ENCODE results near the gene RAB44. TPM values are rescaled to one million over a fixed set of nuclear protein-coding genes. Genes with fewer than 3 reads are reported as not detected.

RAB44 gene
- total RNA-seq, 1 experiment from 2014 or later: 0.11 TPM

DNA sequence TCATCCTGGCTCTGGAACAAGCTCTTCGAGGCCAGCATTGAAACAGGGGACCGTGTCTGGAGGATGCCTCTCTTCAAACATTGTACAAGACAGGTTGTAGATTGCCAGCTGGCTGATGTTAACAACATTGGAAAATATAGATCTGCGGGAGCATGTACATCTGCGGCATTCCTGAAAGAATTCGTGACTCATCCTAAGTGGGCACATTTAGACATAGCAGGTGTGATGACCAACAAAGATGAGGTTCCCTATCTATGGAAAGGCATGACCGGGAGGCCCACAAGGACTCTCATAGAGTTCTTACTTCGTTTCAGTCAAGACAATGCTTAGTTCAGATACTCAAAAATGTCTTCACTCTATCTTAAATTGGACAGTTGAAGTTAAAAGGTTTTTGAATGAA, 22.7 kb upstream of the RAB44 start (continued):
- TF ChIP-seq, protein P1, sequence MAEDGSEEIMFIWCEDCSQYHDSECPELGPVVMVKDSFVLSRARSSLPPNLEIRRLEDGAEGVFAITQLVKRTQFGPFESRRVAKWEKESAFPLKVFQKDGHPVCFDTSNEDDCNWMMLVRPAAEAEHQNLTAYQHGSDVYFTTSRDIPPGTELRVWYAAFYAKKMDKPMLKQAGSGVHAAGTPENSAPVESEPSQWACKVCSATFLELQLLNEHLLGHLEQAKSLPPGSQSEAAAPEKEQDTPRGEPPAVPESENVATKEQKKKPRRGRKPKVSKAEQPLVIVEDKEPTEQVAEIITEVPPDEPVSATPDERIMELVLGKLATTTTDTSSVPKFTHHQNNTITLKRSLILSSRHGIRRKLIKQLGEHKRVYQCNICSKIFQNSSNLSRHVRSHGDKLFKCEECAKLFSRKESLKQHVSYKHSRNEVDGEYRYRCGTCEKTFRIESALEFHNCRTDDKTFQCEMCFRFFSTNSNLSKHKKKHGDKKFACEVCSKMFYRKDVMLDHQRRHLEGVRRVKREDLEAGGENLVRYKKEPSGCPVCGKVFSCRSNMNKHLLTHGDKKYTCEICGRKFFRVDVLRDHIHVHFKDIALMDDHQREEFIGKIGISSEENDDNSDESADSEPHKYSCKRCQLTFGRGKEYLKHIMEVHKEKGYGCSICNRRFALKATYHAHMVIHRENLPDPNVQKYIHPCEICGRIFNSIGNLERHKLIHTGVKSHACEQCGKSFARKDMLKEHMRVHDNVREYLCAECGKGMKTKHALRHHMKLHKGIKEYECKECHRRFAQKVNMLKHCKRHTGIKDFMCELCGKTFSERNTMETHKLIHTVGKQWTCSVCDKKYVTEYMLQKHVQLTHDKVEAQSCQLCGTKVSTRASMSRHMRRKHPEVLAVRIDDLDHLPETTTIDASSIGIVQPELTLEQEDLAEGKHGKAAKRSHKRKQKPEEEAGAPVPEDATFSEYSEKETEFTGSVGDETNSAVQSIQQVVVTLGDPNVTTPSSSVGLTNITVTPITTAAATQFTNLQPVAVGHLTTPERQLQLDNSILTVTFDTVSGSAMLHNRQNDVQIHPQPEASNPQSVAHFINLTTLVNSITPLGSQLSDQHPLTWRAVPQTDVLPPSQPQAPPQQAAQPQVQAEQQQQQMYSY (CRISPR knock-in tag; IDR thresholded peaks at IDR 0.05): no peak
- TF ChIP-seq RORB (CRISPR knock-in tag; IDR thresholded peaks at IDR 0.05): no peak
- no peak for TF ChIP-seq CREB1 (CRISPR knock-in tag; IDR thresholded peaks at IDR 0.05)
- TF ChIP-seq, protein P2, sequence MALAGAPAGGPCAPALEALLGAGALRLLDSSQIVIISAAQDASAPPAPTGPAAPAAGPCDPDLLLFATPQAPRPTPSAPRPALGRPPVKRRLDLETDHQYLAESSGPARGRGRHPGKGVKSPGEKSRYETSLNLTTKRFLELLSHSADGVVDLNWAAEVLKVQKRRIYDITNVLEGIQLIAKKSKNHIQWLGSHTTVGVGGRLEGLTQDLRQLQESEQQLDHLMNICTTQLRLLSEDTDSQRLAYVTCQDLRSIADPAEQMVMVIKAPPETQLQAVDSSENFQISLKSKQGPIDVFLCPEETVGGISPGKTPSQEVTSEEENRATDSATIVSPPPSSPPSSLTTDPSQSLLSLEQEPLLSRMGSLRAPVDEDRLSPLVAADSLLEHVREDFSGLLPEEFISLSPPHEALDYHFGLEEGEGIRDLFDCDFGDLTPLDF (CRISPR knock-in tag; IDR thresholded peaks at IDR 0.05): no peak
- TF ChIP-seq TCF7 (CRISPR knock-in tag; IDR thresholded peaks at IDR 0.05; ENCODE audit: low read depth): no peak

DNA sequence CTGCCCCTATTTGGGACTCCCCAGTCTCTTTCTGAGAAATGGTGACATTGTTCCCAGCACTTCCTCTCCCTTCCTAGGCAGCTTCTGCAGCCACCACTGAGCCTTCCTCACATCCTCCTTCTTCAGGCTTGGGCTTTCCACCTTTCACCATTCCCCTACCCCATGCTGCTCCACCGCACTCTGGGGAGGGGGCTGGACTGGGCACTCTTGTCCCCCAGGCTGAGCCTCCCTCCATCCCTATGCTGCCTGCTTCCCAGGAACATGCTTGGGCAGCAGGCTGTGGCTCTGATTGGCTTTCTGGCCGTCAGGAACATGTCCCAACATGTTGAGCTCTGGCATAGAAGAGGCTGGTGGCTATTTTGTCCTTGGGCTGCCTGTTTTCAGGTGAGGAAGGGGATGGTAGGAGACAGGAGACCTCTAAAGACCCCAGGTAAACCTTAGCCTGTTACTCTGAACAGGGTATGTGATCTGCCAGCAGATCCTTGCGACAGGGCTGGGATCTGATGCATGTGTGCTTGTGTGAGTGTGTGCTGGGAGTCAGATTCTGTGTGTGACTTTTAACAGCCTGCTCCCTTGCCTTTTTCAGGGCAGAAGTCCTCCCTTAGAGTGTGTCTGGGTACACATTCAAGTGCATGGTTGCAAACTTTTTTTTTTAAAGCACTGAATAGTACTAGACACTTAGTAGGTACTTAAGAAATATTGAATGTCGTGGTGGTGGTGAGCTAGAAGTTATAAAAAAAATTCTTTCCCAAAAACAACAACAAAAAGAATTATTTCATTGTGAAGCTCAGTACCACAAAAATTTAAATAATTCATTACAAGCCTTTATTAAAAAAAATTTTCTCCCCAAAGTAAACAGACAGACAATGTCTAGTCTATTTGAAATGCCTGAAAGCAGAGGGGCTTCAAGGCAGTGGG, 21.2 kb upstream of the RAB44 start:
- Mint-ChIP-seq H3K4me1 (peaks cover 41% of the 10 kb centered on the region), H3K36me3 (no peaks in the 10 kb centered on the region; the same call in 1 of the 2 replicates), H3K27me3 (ENCODE audit: low read depth) (peaks cover 35% of the 10 kb centered on the region), H3K27ac (peak overlapping the region; percentile 82), H3K9me3 (no peaks in the 10 kb centered on the region), H3K4me3 (peak overlapping the region; percentile 92)
- POLR2A ChIA-PET: interaction anchor here (0.7 to 1.4 kb wide), 2 partner anchors 8 to 9 kb away, joined by 3 to 4 read pairs; no protein-coding TSS in a partner anchor
- TF ChIP-seq TP53 (CRISPR knock-in tag; IDR thresholded peaks at IDR 0.05) (peak; percentile 95), GABPB1 (CRISPR knock-in tag; IDR thresholded peaks at IDR 0.05) (peak; percentile 68), ELF4 (CRISPR knock-in tag; IDR thresholded peaks at IDR 0.05; ENCODE audit: low read depth) (no peak)
- TF ChIP-seq, protein P3, sequence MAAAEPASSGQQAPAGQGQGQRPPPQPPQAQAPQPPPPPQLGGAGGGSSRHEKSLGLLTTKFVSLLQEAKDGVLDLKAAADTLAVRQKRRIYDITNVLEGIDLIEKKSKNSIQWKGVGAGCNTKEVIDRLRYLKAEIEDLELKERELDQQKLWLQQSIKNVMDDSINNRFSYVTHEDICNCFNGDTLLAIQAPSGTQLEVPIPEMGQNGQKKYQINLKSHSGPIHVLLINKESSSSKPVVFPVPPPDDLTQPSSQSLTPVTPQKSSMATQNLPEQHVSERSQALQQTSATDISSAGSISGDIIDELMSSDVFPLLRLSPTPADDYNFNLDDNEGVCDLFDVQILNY (CRISPR knock-in tag; IDR thresholded peaks at IDR 0.05): no peak
- no peak for DNase-seq (ENCODE audit: low spot score)
- CTCF ChIA-PET: interaction anchor here (0.7 to 2.2 kb wide), 4 partner anchors 21 to 83 kb away, joined by 4 to 6 read pairs (median 4); no protein-coding TSS in a partner anchor
- no peak for ATAC-seq

DNA sequence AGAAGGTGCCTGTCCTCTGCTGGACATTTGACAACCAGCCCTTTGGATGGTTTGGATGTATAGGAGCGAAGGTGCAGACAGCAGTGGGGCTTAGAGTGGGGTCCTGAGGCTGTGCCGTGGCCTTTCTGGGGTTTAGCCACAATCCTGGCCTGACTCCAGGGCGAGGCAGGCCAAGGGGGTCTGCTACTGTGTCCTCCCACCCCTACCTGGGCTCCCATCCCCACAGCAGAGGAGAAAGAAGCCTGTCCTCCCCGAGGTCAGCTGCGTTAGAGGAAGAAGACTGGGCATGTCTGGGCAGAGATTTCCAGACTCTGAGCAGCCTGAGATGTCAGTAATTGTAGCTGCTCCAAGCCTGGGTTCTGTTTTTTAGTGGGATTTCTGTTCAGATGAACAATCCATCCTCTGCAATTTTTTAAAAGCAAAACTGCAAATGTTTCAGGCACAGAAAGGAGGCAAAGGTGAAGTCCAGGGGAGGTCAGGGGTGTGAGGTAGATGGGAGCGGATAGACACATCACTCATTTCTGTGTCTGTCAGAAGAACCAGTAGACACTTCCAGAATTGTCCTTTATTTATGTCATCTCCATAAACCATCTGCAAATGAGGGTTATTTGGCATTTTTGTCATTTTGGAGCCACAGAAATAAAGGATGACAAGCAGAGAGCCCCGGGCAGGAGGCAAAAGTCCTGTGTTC, 20.4 kb upstream of the RAB44 start:
- Mint-ChIP-seq H3K4me1 (peaks cover 42% of the 10 kb centered on the region), H3K27ac (peak overlapping the region; percentile 82; the same call in 1 of the 2 replicates), H3K27me3 (ENCODE audit: low read depth) (peaks cover 35% of the 10 kb centered on the region), H3K4me3 (peak overlapping the region; percentile 92), H3K9me3 (no peaks in the 10 kb centered on the region), H3K36me3 (no peaks in the 10 kb centered on the region; the same call in 1 of the 2 replicates)
- no peak for ATAC-seq
- no peak for DNase-seq (ENCODE audit: low spot score)
- ChIA-PET CTCF (interaction anchor here (1.0 to 1.5 kb wide), 2 partner anchors 22 to 62 kb away, joined by 4 read pairs; no protein-coding TSS in a partner anchor), POLR2A (interaction anchor here (0.7 to 1.4 kb wide), 2 partner anchors 9 to 10 kb away, joined by 3 to 4 read pairs; no protein-coding TSS in a partner anchor)
- TF ChIP-seq SOX15 (CRISPR knock-in tag; IDR thresholded peaks at IDR 0.05) (no peak), ZNF317 (CRISPR knock-in tag; IDR thresholded peaks at IDR 0.05; ENCODE audit: borderline replicate concordance, low read depth) (no peak), ELF4 (CRISPR knock-in tag; IDR thresholded peaks at IDR 0.05; ENCODE audit: low read depth) (no peak), GRHL2 (CRISPR knock-in tag; IDR thresholded peaks at IDR 0.05; ENCODE audit: insufficient replicate concordance, severe bottlenecking) (no peak), NFATC4 (CRISPR knock-in tag; IDR thresholded peaks at IDR 0.05) (no peak), IRF2 (CRISPR knock-in tag; IDR thresholded peaks at IDR 0.05; ENCODE audit: borderline replicate concordance, low read depth) (no peak), RORB (CRISPR knock-in tag; IDR thresholded peaks at IDR 0.05) (no peak), GTF2I (CRISPR knock-in tag; conservative IDR thresholded peaks at IDR 0.05) (no peak), ZNF416 (CRISPR knock-in tag; IDR thresholded peaks at IDR 0.05) (no peak)
- TF ChIP-seq, protein P4, sequence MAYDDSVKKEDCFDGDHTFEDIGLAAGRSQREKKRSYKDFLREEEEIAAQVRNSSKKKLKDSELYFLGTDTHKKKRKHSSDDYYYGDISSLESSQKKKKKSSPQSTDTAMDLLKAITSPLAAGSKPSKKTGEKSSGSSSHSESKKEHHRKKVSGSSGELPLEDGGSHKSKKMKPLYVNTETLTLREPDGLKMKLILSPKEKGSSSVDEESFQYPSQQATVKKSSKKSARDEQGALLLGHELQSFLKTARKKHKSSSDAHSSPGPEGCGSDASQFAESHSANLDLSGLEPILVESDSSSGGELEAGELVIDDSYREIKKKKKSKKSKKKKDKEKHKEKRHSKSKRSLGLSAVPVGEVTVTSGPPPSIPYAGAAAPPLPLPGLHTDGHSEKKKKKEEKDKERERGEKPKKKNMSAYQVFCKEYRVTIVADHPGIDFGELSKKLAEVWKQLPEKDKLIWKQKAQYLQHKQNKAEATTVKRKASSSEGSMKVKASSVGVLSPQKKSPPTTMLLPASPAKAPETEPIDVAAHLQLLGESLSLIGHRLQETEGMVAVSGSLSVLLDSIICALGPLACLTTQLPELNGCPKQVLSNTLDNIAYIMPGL (CRISPR knock-in tag; IDR thresholded peaks at IDR 0.05): no peak
- TF ChIP-seq, protein P5, sequence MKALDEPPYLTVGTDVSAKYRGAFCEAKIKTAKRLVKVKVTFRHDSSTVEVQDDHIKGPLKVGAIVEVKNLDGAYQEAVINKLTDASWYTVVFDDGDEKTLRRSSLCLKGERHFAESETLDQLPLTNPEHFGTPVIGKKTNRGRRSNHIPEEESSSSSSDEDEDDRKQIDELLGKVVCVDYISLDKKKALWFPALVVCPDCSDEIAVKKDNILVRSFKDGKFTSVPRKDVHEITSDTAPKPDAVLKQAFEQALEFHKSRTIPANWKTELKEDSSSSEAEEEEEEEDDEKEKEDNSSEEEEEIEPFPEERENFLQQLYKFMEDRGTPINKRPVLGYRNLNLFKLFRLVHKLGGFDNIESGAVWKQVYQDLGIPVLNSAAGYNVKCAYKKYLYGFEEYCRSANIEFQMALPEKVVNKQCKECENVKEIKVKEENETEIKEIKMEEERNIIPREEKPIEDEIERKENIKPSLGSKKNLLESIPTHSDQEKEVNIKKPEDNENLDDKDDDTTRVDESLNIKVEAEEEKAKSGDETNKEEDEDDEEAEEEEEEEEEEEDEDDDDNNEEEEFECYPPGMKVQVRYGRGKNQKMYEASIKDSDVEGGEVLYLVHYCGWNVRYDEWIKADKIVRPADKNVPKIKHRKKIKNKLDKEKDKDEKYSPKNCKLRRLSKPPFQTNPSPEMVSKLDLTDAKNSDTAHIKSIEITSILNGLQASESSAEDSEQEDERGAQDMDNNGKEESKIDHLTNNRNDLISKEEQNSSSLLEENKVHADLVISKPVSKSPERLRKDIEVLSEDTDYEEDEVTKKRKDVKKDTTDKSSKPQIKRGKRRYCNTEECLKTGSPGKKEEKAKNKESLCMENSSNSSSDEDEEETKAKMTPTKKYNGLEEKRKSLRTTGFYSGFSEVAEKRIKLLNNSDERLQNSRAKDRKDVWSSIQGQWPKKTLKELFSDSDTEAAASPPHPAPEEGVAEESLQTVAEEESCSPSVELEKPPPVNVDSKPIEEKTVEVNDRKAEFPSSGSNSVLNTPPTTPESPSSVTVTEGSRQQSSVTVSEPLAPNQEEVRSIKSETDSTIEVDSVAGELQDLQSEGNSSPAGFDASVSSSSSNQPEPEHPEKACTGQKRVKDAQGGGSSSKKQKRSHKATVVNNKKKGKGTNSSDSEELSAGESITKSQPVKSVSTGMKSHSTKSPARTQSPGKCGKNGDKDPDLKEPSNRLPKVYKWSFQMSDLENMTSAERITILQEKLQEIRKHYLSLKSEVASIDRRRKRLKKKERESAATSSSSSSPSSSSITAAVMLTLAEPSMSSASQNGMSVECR (CRISPR knock-in tag; IDR thresholded peaks at IDR 0.05; ENCODE audit: borderline replicate concordance): no peak

All from WTC11 (cell line).